Measurements from ENCODE around the gene ZNF594.
"Not testable (repeated sequence)": the region's sequence is repeated elsewhere in the genome, so short reads cannot be mapped to it uniquely, and the experiment has no call there.

ZNF594 gene

GRCh38 chr17:5135726-5136579 is 55.7 kb downstream of the ZNF594 start:
- no peak for DNase-seq

GRCh38 chr17:5135131-5135712 is 56.4 kb downstream of the ZNF594 start:
- not testable (repeated sequence) for DNase-seq

GRCh38 chr17:5134571-5134970 is 57.1 kb downstream of the ZNF594 start:
- not testable (repeated sequence) for DNase-seq

- not testable (repeated sequence) for DNase-seq
Measured at GRCh38 chr17:5133961-5134360, 57.7 kb downstream of the ZNF594 start.

GRCh38 chr17:5133311-5133710 is 58.4 kb downstream of the ZNF594 start:
- DNase-seq, result no peak

GRCh38 chr17:5132503-5133225 is 59.0 kb downstream of the ZNF594 start:
- not testable (repeated sequence) for DNase-seq

- DNase-seq, result not testable (repeated sequence)
Measured at GRCh38 chr17:5131799-5132502, 59.7 kb downstream of the ZNF594 start.

GRCh38 chr17:5131146-5131715 is 60.4 kb downstream of the ZNF594 start:
- no peak for DNase-seq

GRCh38 chr17:5130687-5131086 is 61.0 kb downstream of the ZNF594 start:
- not testable (repeated sequence) for DNase-seq

- not testable (repeated sequence) for DNase-seq
Measured at GRCh38 chr17:5130261-5130660, 61.4 kb downstream of the ZNF594 start.

- not testable (repeated sequence) for DNase-seq
Measured at GRCh38 chr17:5129770-5130169, 61.9 kb downstream of the ZNF594 start.
